ENCODE measurements around the gene TMEM150B.

The TMEM150B gene

DNA sequence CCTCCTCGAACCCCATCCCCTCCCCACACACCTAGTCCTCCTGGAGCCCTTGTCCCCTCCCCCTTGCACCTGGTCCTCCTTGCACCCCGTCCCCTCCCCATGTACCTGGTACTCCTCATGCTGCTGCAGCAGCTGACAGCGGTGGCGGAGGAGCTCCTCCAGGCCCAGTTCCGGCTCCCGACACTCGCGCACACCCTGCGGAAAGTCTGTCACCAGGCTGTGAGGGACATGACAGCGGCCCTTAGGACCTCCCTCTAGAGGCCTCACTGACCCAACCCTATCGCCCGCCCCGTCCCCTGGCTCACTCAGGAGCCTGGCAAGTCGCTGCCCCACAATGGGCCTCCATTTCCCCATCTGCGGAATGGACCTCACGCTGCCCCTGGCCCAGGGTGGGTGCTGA lies 60.0 kb downstream of the TMEM150B start:
- Histone ChIP-seq H3K4me3 (ENCODE audit: low read depth, low read length) (no peak overlapping the region), H3K36me3 (peaks cover 2% of the 10 kb centered on the region), H3K27ac (no peak overlapping the region), H3K27me3 (ENCODE audit: insufficient read depth, low read depth, severe bottlenecking) (no peaks in the 10 kb centered on the region), H3K9me3 (ENCODE audit: severe bottlenecking) (peaks cover 7% of the 10 kb centered on the region)
- no peak for DNase-seq
- TF ChIP-seq CTCF (IDR thresholded peaks at IDR 0.05; ENCODE audit: low read depth, low read length) = no peak

DNA sequence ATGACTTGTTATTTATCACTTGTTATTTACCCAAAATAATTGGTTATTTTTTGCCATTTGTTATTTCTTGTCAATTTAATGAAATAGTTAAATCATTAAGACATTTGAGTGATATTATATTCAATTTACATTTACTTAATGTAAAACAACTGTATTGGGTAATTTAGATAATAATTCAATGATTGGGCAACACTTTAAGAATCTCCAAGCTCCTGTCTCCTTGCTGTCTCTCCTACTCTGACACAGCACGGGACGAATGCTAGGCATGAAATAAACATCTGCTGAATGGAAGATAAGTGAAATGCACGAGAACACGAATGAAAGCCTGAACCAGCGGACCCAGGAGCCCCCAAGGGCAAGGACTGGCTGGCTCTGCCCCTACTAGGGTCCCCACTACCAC lies 60.6 kb downstream of the TMEM150B start:
- no peak for DNase-seq
- peaks cover 2% of the 10 kb centered on the region for H3K36me3 ChIP-seq
- TF ChIP-seq CTCF (IDR thresholded peaks at IDR 0.05; ENCODE audit: low read depth, low read length) = no peak
- H3K27me3 ChIP-seq (ENCODE audit: insufficient read depth, low read depth, severe bottlenecking) = no peaks in the 10 kb centered on the region
- H3K27ac ChIP-seq = no peak overlapping the region
- no peak overlapping the region for H3K4me3 ChIP-seq (ENCODE audit: low read depth, low read length)
- peaks cover 7% of the 10 kb centered on the region for H3K9me3 ChIP-seq (ENCODE audit: severe bottlenecking)
